Adipose tissue (tissue), 3 donors: Measurements from ENCODE around the gene PPP1R18. TPM values are rescaled to one million over a fixed set of nuclear protein-coding genes. Genes with fewer than 3 reads are reported as not detected.

ENCODE experiments used
- H3K27ac ChIP-seq: one replicate; pipeline ENCODE4 v1.5.1; 2013; ENCODE audit warnings: low read depth, low read length
- WGBS, 3 donors: extraction: QIAGEN DNeasy Blood & Tissue Kit; methylation state at CpG; one replicate each; pipeline ENCODE4 v1.1.7; 2013; 5-methylcytosine and 5-hydroxymethylcytosine counted together
- polyA plus RNA-seq, 3 donors: library from polyadenylated mRNA; stranded (reverse); fragments of 200-250 nt; gene quantifications; one replicate each; pipeline ENCODE4 v1.2.3, GENCODE V29; 2013
- donor health status: healthy with polysubstance abuse.
- donor health status: Bipolar disorder and iron deficiency.
- donor health status: healthy.

Gene PPP1R18
- polyA plus RNA-seq, 3 donors, result 10.0 to 102 (median 75.8) TPM

DNA sequence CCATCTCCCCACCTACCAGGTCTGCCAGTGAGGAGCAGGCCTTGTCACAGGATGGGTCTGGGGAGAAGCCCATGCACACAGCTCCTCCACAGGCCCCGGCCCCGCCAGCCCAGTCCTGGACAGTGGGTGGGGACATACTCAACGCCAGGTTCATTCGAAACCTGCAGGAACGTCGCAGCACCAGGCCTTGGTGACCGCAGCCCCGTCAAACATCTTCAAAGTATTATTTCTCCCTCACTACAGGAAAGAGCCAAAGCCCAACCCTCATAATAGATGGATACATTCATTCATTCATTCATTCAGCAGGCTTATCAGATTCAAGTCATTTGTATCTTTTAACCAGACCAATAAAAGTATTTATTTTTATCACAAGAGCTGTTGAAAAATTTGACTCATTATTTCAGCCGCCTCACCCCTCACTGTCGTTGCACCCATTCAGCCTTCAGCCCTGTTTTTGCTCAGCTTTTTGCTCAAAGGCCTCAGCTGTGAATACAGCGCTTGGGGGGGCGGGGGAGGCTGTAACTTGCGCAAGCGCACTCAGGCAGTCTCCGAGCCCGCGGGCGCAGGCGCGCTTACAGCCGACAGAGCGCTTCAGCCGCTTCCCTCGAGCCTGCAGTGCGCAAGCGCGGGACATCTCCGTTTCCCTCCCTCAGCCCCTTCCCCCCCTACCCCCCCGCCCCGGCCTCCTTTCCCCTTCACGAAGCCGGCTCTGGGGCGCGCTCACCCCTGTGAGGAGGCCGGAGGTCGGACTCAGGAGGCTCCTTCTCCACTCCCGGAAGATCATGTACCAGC lies 39.8 kb downstream of the PPP1R18 start, which contains the start of gene C6orf136:
Gene C6orf136, plus strand, starts transcription at position 684 of the 792 bp plus-strand sequence. Its CDS starts 99 bp downstream, at position 783.
- 11 to 13% (median 12%) methylated on average over 30 to 37 of the region's 37 CpGs for WGBS, 3 donors
- H3K27ac ChIP-seq, result peak within 1 kb of the TSS; percentile 6

- H3K27ac ChIP-seq, result no peak overlapping the region
- WGBS, 3 donors, result 62 to 80% (median 74%) methylated on average over 1 of the region's 1 CpG
Observed at GRCh38 chr6:30645989-30646388, 40.5 kb downstream of the PPP1R18 start.

- no peak overlapping the region for H3K27ac ChIP-seq
- WGBS, 3 donors, result 73 to 78% (median 77%) methylated on average over 5 of the region's 5 CpGs
Observed at GRCh38 chr6:30644769-30645168, 41.7 kb downstream of the PPP1R18 start.

DNA sequence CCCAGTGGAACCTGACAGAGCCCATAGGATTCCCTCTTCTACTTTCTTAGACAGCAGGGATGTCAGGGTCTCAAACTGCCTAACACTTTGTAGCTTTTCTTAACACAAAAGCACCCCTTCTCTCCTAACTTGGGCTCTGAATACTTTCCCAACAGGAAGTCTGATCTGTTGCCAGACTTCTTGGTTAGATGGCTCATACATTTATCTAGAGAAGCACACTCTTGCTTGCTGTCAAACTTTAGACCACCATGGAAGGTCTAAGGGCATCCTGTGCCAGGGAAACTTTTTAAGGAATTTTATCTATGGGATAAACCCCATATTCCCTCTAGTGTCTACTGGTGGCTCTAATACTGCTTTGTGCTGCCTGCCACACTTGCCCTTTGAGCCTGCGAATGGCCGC lies 42.8 kb downstream of the PPP1R18 start:
- no peak overlapping the region for H3K27ac ChIP-seq
- 92 to 96% (median 95%) methylated on average over 2 of the region's 2 CpGs for WGBS, 3 donors

GRCh38 chr6:30641048-30641447 lies 45.4 kb downstream of the PPP1R18 start:
- H3K27ac ChIP-seq, result no peak overlapping the region
- 46 to 94% (median 66%) methylated on average over 1 of the region's 1 CpG for WGBS, 3 donors

- H3K27ac ChIP-seq, result no peak overlapping the region
- 68 to 78% (median 73%) methylated on average over 10 of the region's 10 CpGs for WGBS, 3 donors
Observed at GRCh38 chr6:30640481-30640880, 46.0 kb downstream of the PPP1R18 start.

GRCh38 chr6:30635834-30636233 lies 50.6 kb downstream of the PPP1R18 start:
- 93 to 95% (median 93%) methylated on average over 3 of the region's 3 CpGs for whole genome bisulfite sequencing, 3 donors
- no peak overlapping the region for H3K27ac ChIP-seq

DNA sequence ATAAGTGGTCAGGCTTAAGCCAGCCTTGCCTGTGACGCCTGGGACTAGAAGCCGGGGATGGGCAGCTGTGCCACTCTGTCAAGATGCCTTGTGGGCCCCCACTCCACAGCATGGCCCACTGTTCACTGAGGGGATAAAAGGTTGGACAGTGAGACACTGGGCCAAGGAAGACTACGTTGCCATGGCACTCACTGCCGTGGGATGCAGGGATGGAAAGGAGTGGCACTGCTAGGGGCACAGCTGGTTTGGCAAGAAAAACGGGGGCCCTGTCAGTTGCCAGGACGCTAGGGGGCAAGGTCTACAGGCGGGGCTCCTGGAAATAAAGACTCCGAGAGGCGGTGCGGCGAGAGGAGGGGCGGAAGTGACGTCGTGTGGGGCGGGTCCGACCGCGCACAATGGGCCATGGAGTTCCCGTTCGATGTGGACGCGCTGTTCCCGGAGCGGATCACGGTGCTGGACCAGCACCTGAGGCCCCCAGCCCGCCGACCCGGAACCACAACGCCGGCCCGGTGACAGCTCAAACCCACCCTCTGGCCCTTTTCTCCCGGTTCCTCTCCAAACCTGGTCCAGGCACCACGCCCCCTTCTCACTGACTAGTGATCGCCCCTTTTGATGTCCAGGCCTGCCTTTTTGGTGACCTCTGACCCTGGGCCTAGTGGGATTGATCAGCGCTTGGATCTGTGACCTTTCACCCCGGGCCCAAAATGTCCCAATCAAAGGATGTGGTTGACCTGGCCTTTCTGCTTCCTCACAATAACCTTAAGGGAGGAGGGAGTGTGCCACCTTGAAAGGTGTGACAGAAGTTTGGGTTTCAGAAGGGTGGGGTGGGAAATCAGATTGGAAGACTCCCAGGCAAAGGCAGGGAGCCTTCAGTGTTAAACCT lies 59.7 kb downstream of the PPP1R18 start, which contains the start of gene ATAT1:
Gene ATAT1, plus strand, starts transcription at position 391 of the 883 bp plus-strand sequence.
- WGBS, 3 donors, result 3% methylated on average over 29 to 36 of the region's 36 CpGs
- H3K27ac ChIP-seq, result peak within 1 kb of the TSS; percentile 91

Other genes with a start within 250 kb of the PPP1R18 start
- 100 to 1,000 TPM; 197 to 466 (median 363) TPM for gene HLA-E, start 197.1 kb downstream of the PPP1R18 start, polyA plus RNA-seq
- 10 to 100 TPM; 38.2 to 84.1 (median 47.2) TPM for gene GNL1, start 130.2 kb downstream of the PPP1R18 start, polyA plus RNA-seq
- gene PRR3, start 129.3 kb downstream of the PPP1R18 start, polyA plus RNA-seq, result 1 to 10 TPM; 4.0 to 6.2 (median 5.3) TPM
- gene ABCF1, start 115.2 kb downstream of the PPP1R18 start, polyA plus RNA-seq, result 10 to 100 TPM; 18.3 to 46.5 (median 24.6) TPM
- 10 to 100 TPM; 11.6 to 27.4 (median 18.1) TPM for gene PPP1R10, start 69.4 kb downstream of the PPP1R18 start, polyA plus RNA-seq
- gene MRPS18B, start 68.8 kb downstream of the PPP1R18 start, polyA plus RNA-seq, result 10 to 100 TPM; 69.1 to 88.1 (median 77.1) TPM
- gene ATAT1, start 59.8 kb downstream of the PPP1R18 start, polyA plus RNA-seq, result 1 to 10 TPM; 2.5 to 5.1 (median 4.9) TPM
- 10 to 100 TPM in 2 of 3 donors, 1 to 10 TPM in 1; 8.8 to 13.2 (median 10.2) TPM for gene C6orf136, start 39.5 kb downstream of the PPP1R18 start, polyA plus RNA-seq
- 10 to 100 TPM; 16.8 to 22.3 (median 19.7) TPM for gene DHX16, start 13.6 kb downstream of the PPP1R18 start, polyA plus RNA-seq
- gene NRM, start 4.3 kb upstream of the PPP1R18 start, polyA plus RNA-seq, result 1 to 10 TPM; 6.7 to 8.1 (median 7.5) TPM
- 10 to 100 TPM in 1 of 3 donors, 1 to 10 TPM in 2; 7.4 to 12.7 (median 7.8) TPM for gene MDC1, start 30.6 kb upstream of the PPP1R18 start, polyA plus RNA-seq
- gene TUBB, start 33.7 kb upstream of the PPP1R18 start, polyA plus RNA-seq, result 100 to 1,000 TPM; 166 to 400 (median 269) TPM
- gene FLOT1, start 56.0 kb upstream of the PPP1R18 start, polyA plus RNA-seq, result 100 to 1,000 TPM in 2 of 3 donors, 10 to 100 TPM in 1; 87.0 to 229 (median 221) TPM
- gene IER3, start 57.9 kb upstream of the PPP1R18 start, polyA plus RNA-seq, result 100 to 1,000 TPM in 1 of 3 donors, 10 to 100 TPM in 2; 41.6 to 402 (median 45.5) TPM
- gene DDR1, start 197.9 kb upstream of the PPP1R18 start, polyA plus RNA-seq, result 10 to 100 TPM; 24.2 to 83.5 (median 57.4) TPM
- 10 to 100 TPM; 15.5 to 35.9 (median 16.5) TPM for gene GTF2H4, start 221.6 kb upstream of the PPP1R18 start, polyA plus RNA-seq
- 10 to 100 TPM; 14.2 to 25.3 (median 20.9) TPM for gene VARS2, start 227.6 kb upstream of the PPP1R18 start, polyA plus RNA-seq
- gene SFTA2, start 245.5 kb upstream of the PPP1R18 start, polyA plus RNA-seq, result 1 to 10 TPM in 1 of 3 donors, under 1 TPM in 1, not detected in 1; 0.42 to 6.6 TPM